ENCODE results near the gene C6. TPM values are rescaled to one million over a fixed set of nuclear protein-coding genes. Genes with fewer than 3 reads are reported as not detected.

C6 gene
- total and polyA plus RNA-seq, 12 donors = 0.83 to 6.1 (median 1.8) TPM

DNA sequence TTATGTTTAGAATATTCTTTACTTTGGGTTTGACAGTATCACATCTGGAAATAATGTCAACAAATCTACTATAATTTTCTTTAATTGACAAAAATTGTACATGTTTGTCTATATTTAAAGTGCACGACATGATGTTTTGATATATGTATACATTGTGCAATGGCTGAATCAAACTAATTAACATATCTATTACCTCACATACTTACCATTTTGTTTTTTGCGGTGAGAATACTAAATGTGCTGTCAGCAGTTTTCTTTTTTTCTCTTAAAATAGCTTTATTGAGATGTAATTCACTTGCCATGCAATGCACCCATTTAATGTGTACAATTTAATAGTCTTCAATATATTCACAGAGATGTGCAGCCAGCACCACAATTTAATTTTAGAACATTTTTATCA lies 10.6 kb upstream of the C6 start:
- no peaks in the 10 kb centered on the region for H3K36me3 ChIP-seq (replicated peaks in 1 of 2)
- intact Hi-C loops (cut with DNase I) = no loop called here
- no peak overlapping the region for H3K27ac ChIP-seq
- H3K4me1 ChIP-seq (replicated peaks in 1 of 2) = peaks cover 0 to 5% of the 10 kb centered on the region in 2 donors
- DNase-seq = no peak
- WGBS, 4 donors = 83 to 94% (median 91%) methylated on average over 2 of the region's 2 CpGs
- no peaks in the 10 kb centered on the region for H3K27me3 ChIP-seq
- no peaks in the 10 kb centered on the region for H3K9me3 ChIP-seq (replicated peaks in 1 of 3)
- H3K4me3 ChIP-seq = no peak overlapping the region
- TF ChIP-seq POLR2A (IDR thresholded peaks at IDR 0.05) (no peak), CTCF (IDR thresholded peaks at IDR 0.05) (no peak)

GRCh38 chr5:41219658-41220269 lies 6.4 kb upstream of the C6 start:
- Histone ChIP-seq H3K27ac (peak overlapping the region in 2 of 5 donors; percentile 55 to 70), H3K36me3 (replicated peaks in 1 of 2) (no peaks in the 10 kb centered on the region), H3K9me3 (replicated peaks in 1 of 3) (no peaks in the 10 kb centered on the region), H3K4me3 (no peak overlapping the region), H3K4me1 (replicated peaks in 1 of 2) (peaks cover 0 to 6% of the 10 kb centered on the region in 2 donors), H3K27me3 (no peaks in the 10 kb centered on the region)
- no peak for TF ChIP-seq CTCF (IDR thresholded peaks at IDR 0.05)
- WGBS, 4 donors = 44 to 65% (median 58%) methylated on average over 2 of the region's 2 CpGs
- no peak for DNase-seq
- intact Hi-C loops (cut with DNase I) = no loop called here

- intact Hi-C loops (cut with DNase I) = no loop called here
- Histone ChIP-seq H3K27ac (peak overlapping the region in 3 of 5 donors; percentile 28 to 70 (median 55)), H3K27me3 (no peaks in the 10 kb centered on the region), H3K36me3 (replicated peaks in 1 of 2) (no peaks in the 10 kb centered on the region), H3K4me3 (no peak overlapping the region), H3K9me3 (replicated peaks in 1 of 3) (no peaks in the 10 kb centered on the region), H3K4me1 (replicated peaks in 1 of 2) (peaks cover 0 to 6% of the 10 kb centered on the region in 2 donors)
- no peak for TF ChIP-seq POLR2A (IDR thresholded peaks at IDR 0.05)
- TF ChIP-seq CTCF (IDR thresholded peaks at IDR 0.05) = no peak
- 59 to 80% (median 68%) methylated on average over 1 of the region's 1 CpG for WGBS, 4 donors
- no peak for DNase-seq
Observed at GRCh38 chr5:41218929-41219657, 5.8 kb upstream of the C6 start.

DNA sequence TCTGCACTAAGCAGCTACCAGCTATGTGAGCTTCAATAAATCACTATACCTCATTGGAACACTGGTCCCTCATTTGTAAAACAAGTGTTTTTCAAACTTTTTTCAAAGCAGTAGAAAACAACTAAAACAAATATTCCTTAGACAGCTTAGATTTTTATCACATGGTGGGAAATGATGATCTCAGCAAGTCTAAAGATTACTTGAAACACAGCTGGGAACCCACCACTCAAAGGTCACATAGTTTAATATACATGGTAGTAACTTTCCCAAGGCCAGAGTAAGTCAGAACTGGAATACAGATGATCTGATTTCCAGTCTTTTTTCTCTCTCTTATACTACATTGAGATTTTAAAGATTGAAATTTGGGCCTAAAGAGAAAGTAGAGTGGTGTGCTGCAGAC lies 850 bp upstream of the C6 start:
- Histone ChIP-seq H3K27ac (no peak overlapping the region), H3K4me3 (no peak overlapping the region), H3K9me3 (replicated peaks in 1 of 3) (no peaks in the 10 kb centered on the region), H3K4me1 (replicated peaks in 1 of 2) (peaks cover 0 to 3% of the 10 kb centered on the region in 2 donors), H3K36me3 (replicated peaks in 1 of 2) (no peaks in the 10 kb centered on the region), H3K27me3 (no peaks in the 10 kb centered on the region)
- intact Hi-C loops (cut with DNase I) = no loop called here
- no peak for DNase-seq
- no peak for TF ChIP-seq CTCF (IDR thresholded peaks at IDR 0.05)
- no peak for TF ChIP-seq POLR2A (IDR thresholded peaks at IDR 0.05)

Measured in adrenal gland (tissue), 12 donors.